SK-MEL-5 (cell line): ENCODE data around the gene ACAN. TPM values are rescaled to one million over a fixed set of nuclear protein-coding genes. Genes with fewer than 3 reads are reported as not detected.

Experiments used
- DNase-seq: peaks from one replicate; pipeline ENCODE4 v3.0.0-alpha.2; 2016; ENCODE audit warnings: low read depth, low spot score
- in situ Hi-C: cut with HindIII; loops from 2 replicates; pipeline ENCODE4 v1.10.0; 2016; ENCODE audit warnings: low sequenced_read_pairs, high pct_unique_total_duplicates, low pct_unique_long_range_greater_than_20kb
- total RNA-seq: library from RNA; depleted of rRNA; stranded (reverse); fragments of >200 nt; shearing (Covaris generic); gene quantifications from 2 replicates; pipeline ENCODE4 v1.2.3, GENCODE V29; 2014

The ACAN gene
- total RNA-seq, 1 experiment from 2014 or later = 1.6 TPM

- no peak for DNase-seq
- in situ Hi-C loops = no loop called here
Observed at GRCh38 chr15:88797663-88798339, 5.4 kb upstream of the ACAN start.

GRCh38 chr15:88799341-88799740 is 3.9 kb upstream of the ACAN start:
- in situ Hi-C loops = no loop called here
- DNase-seq = no peak

- DNase-seq = no peak
- in situ Hi-C loops = no loop called here
Observed at GRCh38 chr15:88800026-88800425, 3.2 kb upstream of the ACAN start.

- DNase-seq = no peak
- in situ Hi-C loops = no loop called here
Observed at GRCh38 chr15:88800738-88801137, 2.5 kb upstream of the ACAN start.

GRCh38 chr15:88802250-88802990 is 816 bp upstream of the ACAN start:
- DNase-seq = no peak
- in situ Hi-C loops = no loop called here

- in situ Hi-C loops = no loop called here
- no peak for DNase-seq
Observed at GRCh38 chr15:88802991-88803240, 320 bp upstream of the ACAN start.

GRCh38 chr15:88803920-88804247 is 648 bp downstream of the ACAN start:
- in situ Hi-C loops = no loop called here
- no peak for DNase-seq

GRCh38 chr15:88804257-88804656 is 1.0 kb downstream of the ACAN start:
- in situ Hi-C loops = no loop called here
- no peak for DNase-seq

GRCh38 chr15:88805031-88805780 is 2.0 kb downstream of the ACAN start:
- no peak for DNase-seq
- in situ Hi-C loops = no loop called here

- no peak for DNase-seq
- in situ Hi-C loops = no loop called here
Observed at GRCh38 chr15:88810446-88810845, 7.2 kb downstream of the ACAN start.

GRCh38 chr15:88812133-88812532 is 8.9 kb downstream of the ACAN start:
- in situ Hi-C loops = no loop called here

GRCh38 chr15:88813960-88814359 is 10.7 kb downstream of the ACAN start:
- in situ Hi-C loops = no loop called here
- no peak for DNase-seq

More at GRCh38 chr15:88812133-88812532, 8.9 kb downstream of the ACAN start:
- no peak for DNase-seq

GRCh38 chr15:88814393-88814792 is 11.2 kb downstream of the ACAN start:
- in situ Hi-C loops = no loop called here
- DNase-seq = peak; percentile 21

GRCh38 chr15:88818920-88819319 is 15.7 kb downstream of the ACAN start:
- DNase-seq = no peak
- in situ Hi-C loops = no loop called here

- in situ Hi-C loops = no loop called here
- DNase-seq = no peak
Observed at GRCh38 chr15:88821993-88822392, 18.8 kb downstream of the ACAN start.

- DNase-seq = no peak
- in situ Hi-C loops = no loop called here
Observed at GRCh38 chr15:88828791-88829190, 25.6 kb downstream of the ACAN start.

- DNase-seq = peak; percentile 50
- in situ Hi-C loops = no loop called here
Observed at GRCh38 chr15:88830016-88830415, 26.8 kb downstream of the ACAN start.

GRCh38 chr15:88832820-88833730 is 29.8 kb downstream of the ACAN start:
- DNase-seq = peak; percentile 15
- in situ Hi-C loops = no loop called here
